HUES64 (cell line): ENCODE measurements around the gene TMEM123.

ENCODE experiments used
- H3K27ac ChIP-seq: 2 replicates; pipeline ENCODE4 v1.7.0; 2013; ENCODE audit warnings: low read depth, low read length, inconsistent platforms
- H3K27me3 ChIP-seq: 2 replicates; pipeline ENCODE4 v1.6.1; 2013; ENCODE audit warnings: mild to moderate bottlenecking, low read length; ENCODE audit not compliant: insufficient read depth
- H3K36me3 ChIP-seq: 2 replicates; pipeline ENCODE4 v1.6.1; 2013; ENCODE audit warnings: mild to moderate bottlenecking, low read length; ENCODE audit not compliant: insufficient read depth
- H3K4me1 ChIP-seq: 2 replicates; pipeline ENCODE4 v1.6.1; 2013; ENCODE audit warnings: mild to moderate bottlenecking, low read length, moderate library complexity; ENCODE audit not compliant: insufficient read depth
- H3K4me3 ChIP-seq: 2 replicates; pipeline ENCODE4 v1.5.1; 2013; ENCODE audit warnings: mild to moderate bottlenecking, low read length, moderate library complexity
- H3K9ac ChIP-seq: 2 replicates; pipeline ENCODE4 v1.6.1; 2013; ENCODE audit warnings: mild to moderate bottlenecking, low read depth, low read length
- H3K9me3 ChIP-seq: 2 replicates; pipeline ENCODE4 v1.6.1; 2013; ENCODE audit warnings: low read depth, low read length; ENCODE audit not compliant: insufficient read depth
- WGBS: fragments of 150-250, 120-280 bp; methylation state at CpG from one replicate; pipeline ENCODE4 v1.1.7; 2013; ENCODE audit warnings: missing lambda C conversion rate; 5-methylcytosine and 5-hydroxymethylcytosine counted together

The TMEM123 gene

GRCh38 chr11:102457865-102458264 is 5.3 kb upstream of the TMEM123 start:
- Histone ChIP-seq H3K27ac (no peak overlapping the region), H3K4me1 (peaks cover 26% of the 10 kb centered on the region)

GRCh38 chr11:102457056-102457677 is 4.6 kb upstream of the TMEM123 start:
- H3K9ac ChIP-seq = no peak overlapping the region
- no peaks in the 10 kb centered on the region for H3K36me3 ChIP-seq
- H3K4me3 ChIP-seq = no peak overlapping the region
- H3K27ac ChIP-seq = no peak overlapping the region
- H3K9me3 ChIP-seq = no peaks in the 10 kb centered on the region
- 93% methylated on average over 2 of the region's 3 CpGs for WGBS
- H3K4me1 ChIP-seq = peaks cover 26% of the 10 kb centered on the region
- H3K27me3 ChIP-seq = peaks cover 28% of the 10 kb centered on the region

More at GRCh38 chr11:102457865-102458264, 5.3 kb upstream of the TMEM123 start:
- Histone ChIP-seq H3K36me3 (no peaks in the 10 kb centered on the region), H3K9me3 (no peaks in the 10 kb centered on the region), H3K27me3 (peaks cover 28% of the 10 kb centered on the region), H3K9ac (no peak overlapping the region), H3K4me3 (no peak overlapping the region)

- H3K9ac ChIP-seq = no peak overlapping the region
- no peaks in the 10 kb centered on the region for H3K36me3 ChIP-seq
- H3K27ac ChIP-seq = no peak overlapping the region
- peaks cover 26% of the 10 kb centered on the region for H3K4me1 ChIP-seq
- no peaks in the 10 kb centered on the region for H3K9me3 ChIP-seq
- 87% methylated on average over 2 of the region's 2 CpGs for WGBS
- H3K27me3 ChIP-seq = peaks cover 28% of the 10 kb centered on the region
- no peak overlapping the region for H3K4me3 ChIP-seq
Observed at GRCh38 chr11:102456381-102456780, 3.8 kb upstream of the TMEM123 start.

GRCh38 chr11:102453921-102454320 is 1.4 kb upstream of the TMEM123 start:
- Histone ChIP-seq H3K27me3 (peaks cover 46% of the 10 kb centered on the region), H3K4me3 (no peak overlapping the region), H3K9me3 (no peaks in the 10 kb centered on the region), H3K27ac (no peak overlapping the region), H3K4me1 (peaks cover 49% of the 10 kb centered on the region), H3K9ac (no peak overlapping the region), H3K36me3 (no peaks in the 10 kb centered on the region)
- WGBS = 80% methylated on average over 3 of the region's 3 CpGs

GRCh38 chr11:102453302-102453695 is 734 bp upstream of the TMEM123 start:
- H3K4me1 ChIP-seq = peaks cover 49% of the 10 kb centered on the region
- 4% methylated on average over 8 of the region's 8 CpGs for WGBS

GRCh38 chr11:102451681-102452460 is 694 bp downstream of the TMEM123 start:
- peak overlapping the region; percentile 76 for H3K9ac ChIP-seq
- peaks cover 17% of the 10 kb centered on the region for H3K36me3 ChIP-seq
- peak overlapping the region; percentile 84 for H3K4me3 ChIP-seq
- peaks cover 44% of the 10 kb centered on the region for H3K4me1 ChIP-seq
- peak overlapping the region; percentile 88; the same call in 1 of the 2 replicates for H3K27ac ChIP-seq
- under 1% methylated on average over 55 of the region's 55 CpGs for WGBS
- peaks cover 46% of the 10 kb centered on the region for H3K27me3 ChIP-seq
- H3K9me3 ChIP-seq = no peaks in the 10 kb centered on the region

More at GRCh38 chr11:102453302-102453695, 734 bp upstream of the TMEM123 start:
- Histone ChIP-seq H3K27me3 (peaks cover 46% of the 10 kb centered on the region), H3K4me3 (peak overlapping the region; percentile 84), H3K27ac (peak overlapping the region; percentile 88), H3K9me3 (no peaks in the 10 kb centered on the region), H3K36me3 (peaks cover 4% of the 10 kb centered on the region), H3K9ac (peak overlapping the region; percentile 76)

GRCh38 chr11:102451041-102451680 is 1.4 kb downstream of the TMEM123 start:
- Histone ChIP-seq H3K27ac (no peak overlapping the region), H3K4me1 (peaks cover 44% of the 10 kb centered on the region), H3K4me3 (peak overlapping the region; percentile 84), H3K9me3 (no peaks in the 10 kb centered on the region), H3K36me3 (peaks cover 24% of the 10 kb centered on the region), H3K9ac (peak overlapping the region; percentile 76), H3K27me3 (peaks cover 40% of the 10 kb centered on the region)
- WGBS = 34% methylated on average over 5 of the region's 6 CpGs

- Histone ChIP-seq H3K27ac (no peak overlapping the region), H3K9me3 (no peaks in the 10 kb centered on the region), H3K4me3 (no peak overlapping the region), H3K27me3 (peaks cover 31% of the 10 kb centered on the region), H3K36me3 (peaks cover 32% of the 10 kb centered on the region), H3K4me1 (peaks cover 42% of the 10 kb centered on the region), H3K9ac (no peak overlapping the region)
- WGBS = 75% methylated on average over 7 of the region's 7 CpGs
Observed at GRCh38 chr11:102449651-102450570, 2.7 kb downstream of the TMEM123 start.

- Histone ChIP-seq H3K9ac (no peak overlapping the region), H3K27ac (no peak overlapping the region), H3K9me3 (no peaks in the 10 kb centered on the region), H3K4me1 (peaks cover 32% of the 10 kb centered on the region), H3K27me3 (peaks cover 26% of the 10 kb centered on the region), H3K4me3 (no peak overlapping the region), H3K36me3 (peaks cover 34% of the 10 kb centered on the region)
- WGBS = 94% methylated on average over 2 of the region's 2 CpGs
Observed at GRCh38 chr11:102448869-102449224, 3.7 kb downstream of the TMEM123 start.

GRCh38 chr11:102447941-102448868 is 4.4 kb downstream of the TMEM123 start:
- peaks cover 20% of the 10 kb centered on the region for H3K27me3 ChIP-seq
- peaks cover 34% of the 10 kb centered on the region for H3K36me3 ChIP-seq
- no peak overlapping the region for H3K4me3 ChIP-seq
- H3K27ac ChIP-seq = no peak overlapping the region
- no peaks in the 10 kb centered on the region for H3K9me3 ChIP-seq
- no peak overlapping the region for H3K9ac ChIP-seq
- H3K4me1 ChIP-seq = peaks cover 26% of the 10 kb centered on the region
- 88% methylated on average over 2 of the region's 2 CpGs for WGBS
